ENCODE measurements around the gene PCAT7. TPM values are rescaled to one million over a fixed set of nuclear protein-coding genes. Genes with fewer than 3 reads are reported as not detected.

The PCAT7 gene
- total RNA-seq, 2 experiments from 2014 or later: not detected

GRCh38 chr9:94517254-94517653, 37.6 kb upstream of the PCAT7 start:
- Mint-ChIP-seq H3K4me1 (ENCODE audit: low read depth) (no peaks in the 10 kb centered on the region), H3K27me3 (peaks cover 6% of the 10 kb centered on the region), H3K36me3 (ENCODE audit: low read depth) (no peaks in the 10 kb centered on the region), H3K9me3 (no peaks in the 10 kb centered on the region), H3K4me3 (no peak overlapping the region), H3K27ac (no peak overlapping the region)
- DNase-seq (no peak), ATAC-seq (ENCODE audit: poor library complexity) (no peak)
- Histone ChIP-seq H3K36me3 (ENCODE audit: insufficient read depth, low read length) (no peaks in the 10 kb centered on the region), H3K4me3 (ENCODE audit: low read length) (no peak overlapping the region), H3K9me3 (ENCODE audit: control insufficient read depth in 1 of 2, insufficient read depth in 1 of 2, low read length in 2 of 2) (no peaks in the 10 kb centered on the region), H3K27me3 (ENCODE audit: control insufficient read depth in 1 of 2, insufficient read depth in 2 of 2, low read length in 2 of 2) (no peaks in the 10 kb centered on the region), H3K27ac (ENCODE audit: low read depth in 1 of 2, low read length in 2 of 2) (no peak overlapping the region), H3K4me1 (ENCODE audit: insufficient read depth, low read length) (no peaks in the 10 kb centered on the region)
- no peak for TF ChIP-seq CTCF (IDR thresholded peaks at IDR 0.05)
- ChIA-PET POLR2A (no interaction called here), CTCF (no interaction called here)
- intact Hi-C loops (cut with DNase I, micrococcal nuclease): no loop called here

GRCh38 chr9:94525396-94526035, 29.4 kb upstream of the PCAT7 start:
- CTCF ChIA-PET: no interaction called here
- Histone ChIP-seq H3K36me3 (ENCODE audit: insufficient read depth, low read length) (no peaks in the 10 kb centered on the region), H3K4me3 (ENCODE audit: low read length) (no peak overlapping the region), H3K27me3 (ENCODE audit: control insufficient read depth in 1 of 2, insufficient read depth in 2 of 2, low read length in 2 of 2) (peaks cover 0 to 2% of the 10 kb centered on the region in 2 experiments), H3K27ac (ENCODE audit: low read depth in 1 of 2, low read length in 2 of 2) (no peak overlapping the region), H3K4me1 (ENCODE audit: insufficient read depth, low read length) (no peaks in the 10 kb centered on the region), H3K9me3 (ENCODE audit: control insufficient read depth in 1 of 2, insufficient read depth in 1 of 2, low read length in 2 of 2) (no peaks in the 10 kb centered on the region)
- intact Hi-C loops (cut with DNase I, micrococcal nuclease): no loop called here
- Mint-ChIP-seq H3K27ac (no peak overlapping the region), H3K9me3 (no peaks in the 10 kb centered on the region), H3K4me1 (ENCODE audit: low read depth) (no peaks in the 10 kb centered on the region), H3K4me3 (no peak overlapping the region), H3K27me3 (peaks cover 22% of the 10 kb centered on the region), H3K36me3 (ENCODE audit: low read depth) (no peaks in the 10 kb centered on the region)
- DNase-seq (no peak), ATAC-seq (ENCODE audit: poor library complexity) (no peak)
- POLR2A ChIA-PET: no interaction called here
- no peak for TF ChIP-seq CTCF (IDR thresholded peaks at IDR 0.05)

GRCh38 chr9:94526271-94526670, 28.6 kb upstream of the PCAT7 start:
- intact Hi-C loops (cut with DNase I, micrococcal nuclease): no loop called here
- no peaks in the 10 kb centered on the region for H3K9me3 ChIP-seq (ENCODE audit: control insufficient read depth in 1 of 2, insufficient read depth in 1 of 2, low read length in 2 of 2)
- Mint-ChIP-seq H3K36me3 (ENCODE audit: low read depth) (no peaks in the 10 kb centered on the region), H3K27me3 (peaks cover 22% of the 10 kb centered on the region), H3K4me1 (ENCODE audit: low read depth) (no peaks in the 10 kb centered on the region), H3K4me3 (no peak overlapping the region), H3K27ac (no peak overlapping the region), H3K9me3 (no peaks in the 10 kb centered on the region)
- H3K36me3 ChIP-seq (ENCODE audit: insufficient read depth, low read length): no peaks in the 10 kb centered on the region
- DNase-seq (no peak), ATAC-seq (ENCODE audit: poor library complexity) (no peak)
- CTCF ChIA-PET: no interaction called here
- TF ChIP-seq CTCF (IDR thresholded peaks at IDR 0.05): no peak
- peaks cover 0 to 2% of the 10 kb centered on the region in 2 experiments for H3K27me3 ChIP-seq (ENCODE audit: control insufficient read depth in 1 of 2, insufficient read depth in 2 of 2, low read length in 2 of 2)
- H3K27ac ChIP-seq (ENCODE audit: low read depth in 1 of 2, low read length in 2 of 2): no peak overlapping the region
- POLR2A ChIA-PET: no interaction called here
- H3K4me1 ChIP-seq (ENCODE audit: insufficient read depth, low read length): no peaks in the 10 kb centered on the region
- no peak overlapping the region for H3K4me3 ChIP-seq (ENCODE audit: low read length)

Data from CD4-positive, alpha-beta T cell (primary cell).